ENCODE measurements around the gene ONECUT3. TPM values are rescaled to one million over a fixed set of nuclear protein-coding genes. Genes with fewer than 3 reads are reported as not detected.

The ONECUT3 gene
- total and polyA plus RNA-seq, 2 of the 4 experiments (the other 2 are of a cell fraction) = not detected

DNA sequence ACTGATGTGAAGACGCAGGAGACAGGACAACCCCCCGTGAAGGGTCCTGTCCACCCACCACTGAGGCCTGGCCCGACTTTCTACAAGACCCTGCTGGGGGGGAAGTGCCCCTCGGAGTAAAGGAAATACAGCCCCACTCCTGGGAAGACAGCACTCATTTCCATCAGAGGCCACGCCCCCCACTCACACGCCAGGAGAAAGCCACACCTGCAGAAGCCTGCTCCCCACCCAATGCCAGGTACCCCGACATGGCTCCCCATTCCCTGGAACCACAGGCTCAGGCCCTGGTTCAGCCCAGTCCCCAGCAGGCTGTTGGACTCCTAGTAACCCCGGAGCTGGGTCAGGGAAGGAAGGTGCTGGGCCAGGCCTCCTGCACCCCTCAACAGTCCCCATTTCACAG is 69.7 kb downstream of the ONECUT3 start:
- ChIA-PET POLR2A (ENCODE audit: unreplicated experiment) (no interaction called here), CTCF (no interaction called here)
- peaks cover 4% of the 10 kb centered on the region; the same call in 1 of the 2 replicates for H3K4me1 ChIP-seq (ENCODE audit: control insufficient read depth, insufficient read depth, low read length)
- TF ChIP-seq RAD21 (IDR thresholded peaks at IDR 0.05; ENCODE audit: low read length) = no peak
- no peak for TF ChIP-seq CHD1 (IDR thresholded peaks at IDR 0.05; ENCODE audit: low read depth, low read length)
- no peak for TF ChIP-seq USF2 (IDR thresholded peaks at IDR 0.05; ENCODE audit: low read depth, low read length)
- no peak for TF ChIP-seq POLR2A (IDR thresholded peaks at IDR 0.05; ENCODE audit: low read depth, low read length)
- TF ChIP-seq RCOR1 (IDR thresholded peaks at IDR 0.05; ENCODE audit: insufficient replicate concordance, low read length) = no peak
- TF ChIP-seq, protein P1, sequence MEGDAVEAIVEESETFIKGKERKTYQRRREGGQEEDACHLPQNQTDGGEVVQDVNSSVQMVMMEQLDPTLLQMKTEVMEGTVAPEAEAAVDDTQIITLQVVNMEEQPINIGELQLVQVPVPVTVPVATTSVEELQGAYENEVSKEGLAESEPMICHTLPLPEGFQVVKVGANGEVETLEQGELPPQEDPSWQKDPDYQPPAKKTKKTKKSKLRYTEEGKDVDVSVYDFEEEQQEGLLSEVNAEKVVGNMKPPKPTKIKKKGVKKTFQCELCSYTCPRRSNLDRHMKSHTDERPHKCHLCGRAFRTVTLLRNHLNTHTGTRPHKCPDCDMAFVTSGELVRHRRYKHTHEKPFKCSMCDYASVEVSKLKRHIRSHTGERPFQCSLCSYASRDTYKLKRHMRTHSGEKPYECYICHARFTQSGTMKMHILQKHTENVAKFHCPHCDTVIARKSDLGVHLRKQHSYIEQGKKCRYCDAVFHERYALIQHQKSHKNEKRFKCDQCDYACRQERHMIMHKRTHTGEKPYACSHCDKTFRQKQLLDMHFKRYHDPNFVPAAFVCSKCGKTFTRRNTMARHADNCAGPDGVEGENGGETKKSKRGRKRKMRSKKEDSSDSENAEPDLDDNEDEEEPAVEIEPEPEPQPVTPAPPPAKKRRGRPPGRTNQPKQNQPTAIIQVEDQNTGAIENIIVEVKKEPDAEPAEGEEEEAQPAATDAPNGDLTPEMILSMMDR (conservative IDR thresholded peaks at IDR 0.05; ENCODE audit: low read depth, low read length) = no peak
- TF ChIP-seq CEBPB (IDR thresholded peaks at IDR 0.05; ENCODE audit: low read depth, low read length) = no peak
- peaks cover 13% of the 10 kb centered on the region for H4K20me1 ChIP-seq (ENCODE audit: insufficient read depth, low read length)
- H3K4ac ChIP-seq (ENCODE audit: low read depth, low read length) = no peak overlapping the region
- no peak overlapping the region for H2AK5ac ChIP-seq (ENCODE audit: low read depth, low read length)
- 100% methylated on average over 3 of the region's 8 CpGs; no CpG with 5 or more reads in 1 of the 2 experiments for WGBS, 2 experiments (ENCODE audit: extremely low coverage in 2 of 2, insufficient read length in 1 of 2)
- H3K79me1 ChIP-seq (ENCODE audit: low read depth in 1 of 2, low read length in 2 of 2) = peaks cover 0 to 34% of the 10 kb centered on the region in 2 experiments; a peak in 3 of 4 replicates
- H3K9me1 ChIP-seq (ENCODE audit: insufficient read depth, low read length) = no peaks in the 10 kb centered on the region
- H3K56ac ChIP-seq (ENCODE audit: extremely low read depth, insufficient read depth, low read length) = no peak overlapping the region
- DNase-seq (no peak), ATAC-seq (ENCODE audit: low read depth) (no peak)
- no peak overlapping the region for H2BK20ac ChIP-seq (ENCODE audit: low read depth, low read length)
- no peak overlapping the region for H4K8ac ChIP-seq (ENCODE audit: low read depth in 2 of 2, low read length in 2 of 2)
- H3K9me3 ChIP-seq (ENCODE audit: control insufficient read depth, insufficient read depth, low read length) = no peaks in the 10 kb centered on the region
- no peak overlapping the region for H2BK5ac ChIP-seq (ENCODE audit: low read depth, low read length, poor library complexity, severe bottlenecking)
- H3K27ac ChIP-seq (ENCODE audit: insufficient read depth, low read length) = no peak overlapping the region
- H3K14ac ChIP-seq (replicated peaks; ENCODE audit: low read depth, low read length) = no peak overlapping the region
- no peak overlapping the region for H4K91ac ChIP-seq (ENCODE audit: insufficient read depth, low read depth, low read length)
- no peak overlapping the region for H2AK9ac ChIP-seq (replicated peaks; ENCODE audit: low read depth, low read length, poor library complexity)
- H2BK120ac ChIP-seq (ENCODE audit: low read depth, low read length) = no peak overlapping the region
- no peak overlapping the region for H3K23ac ChIP-seq (ENCODE audit: low read depth, low read length)
- H2BK15ac ChIP-seq (ENCODE audit: low read depth, low read length) = no peak overlapping the region
- H3K27me3 ChIP-seq (ENCODE audit: control insufficient read depth, insufficient read depth, low read length) = no peaks in the 10 kb centered on the region
- BruUV-seq (replicated peaks) = no TSS peak
- H3K4me3 ChIP-seq (ENCODE audit: insufficient read depth, low read depth, low read length) = no peak overlapping the region
- intact Hi-C loops (cut with micrococcal nuclease) = no loop called here
- H3K9ac ChIP-seq (ENCODE audit: low read depth, low read length) = no peak overlapping the region
- no peak overlapping the region for H2AFZ ChIP-seq (replicated peaks; ENCODE audit: low read length, poor library complexity)
- dilution Hi-C loops (cut with HindIII; ENCODE audit: low sequenced_read_pairs, unreplicated experiment) = no loop called here
- peaks cover 51% of the 10 kb centered on the region for H3K36me3 ChIP-seq (ENCODE audit: control insufficient read depth, insufficient read depth, low read length)
- in situ Hi-C loops (cut with MboI; ENCODE audit: low sequenced_read_pairs) = no loop called here
- H3K18ac ChIP-seq (ENCODE audit: low read depth, low read length) = no peak overlapping the region
- no peak overlapping the region for H4K5ac ChIP-seq (ENCODE audit: low read depth, low read length)
- no peak overlapping the region for H3K4me2 ChIP-seq (ENCODE audit: low read depth, low read length)
